GM04503 (cell line): ENCODE measurements around the gene CEACAM4.

Experiments
- DNase-seq: peaks from one replicate; pipeline ENCODE4 v3.0.0-alpha.2; 2012; ENCODE audit warnings: low read depth

Gene CEACAM4

GRCh38 chr19:41617941-41618730 is 8.7 kb downstream of the CEACAM4 start:
- DNase-seq: no peak

- no peak for DNase-seq
These were observed 9.9 kb downstream of the CEACAM4 start for GRCh38 chr19:41616792-41617621.

- DNase-seq: no peak
These were observed 11.7 kb downstream of the CEACAM4 start for GRCh38 chr19:41615207-41615606.

- DNase-seq: no peak
These were observed 14.4 kb downstream of the CEACAM4 start for GRCh38 chr19:41612483-41612882.

GRCh38 chr19:41610789-41611188 is 16.1 kb downstream of the CEACAM4 start:
- DNase-seq: no peak

GRCh38 chr19:41607668-41608067 is 19.2 kb downstream of the CEACAM4 start:
- DNase-seq: no peak

- no peak for DNase-seq
These were observed 20.5 kb downstream of the CEACAM4 start for GRCh38 chr19:41606215-41606837.

- DNase-seq: no peak
These were observed 22.0 kb downstream of the CEACAM4 start for GRCh38 chr19:41604831-41605230.

- no peak for DNase-seq
These were observed 25.1 kb downstream of the CEACAM4 start for GRCh38 chr19:41601771-41602170.

GRCh38 chr19:41599175-41599966 is 27.5 kb downstream of the CEACAM4 start:
- DNase-seq: no peak

- DNase-seq: peak; percentile 12
These were observed 29.3 kb downstream of the CEACAM4 start for GRCh38 chr19:41597600-41598041.

- no peak for DNase-seq
These were observed 31.0 kb downstream of the CEACAM4 start for GRCh38 chr19:41595890-41596280.

- DNase-seq: peak; percentile 32
These were observed 31.5 kb downstream of the CEACAM4 start for GRCh38 chr19:41595258-41595889.

GRCh38 chr19:41591951-41592562 is 34.8 kb downstream of the CEACAM4 start:
- DNase-seq: no peak

GRCh38 chr19:41590936-41591335 is 35.9 kb downstream of the CEACAM4 start:
- no peak for DNase-seq

- DNase-seq: no peak
These were observed 37.5 kb downstream of the CEACAM4 start for GRCh38 chr19:41589371-41589770.

- DNase-seq: no peak
These were observed 38.2 kb downstream of the CEACAM4 start for GRCh38 chr19:41588497-41589209.

GRCh38 chr19:41587838-41588210 is 39.0 kb downstream of the CEACAM4 start:
- no peak for DNase-seq

GRCh38 chr19:41587101-41587837 is 39.6 kb downstream of the CEACAM4 start:
- DNase-seq: no peak

- no peak for DNase-seq
These were observed 40.8 kb downstream of the CEACAM4 start for GRCh38 chr19:41586064-41586463.
